Keratinocyte (primary cell): ENCODE results near the gene PLXNB2. TPM values are rescaled to one million over a fixed set of nuclear protein-coding genes. Genes with fewer than 3 reads are reported as not detected.

Experiments used
- DNase-seq: peaks from one replicate; pipeline ENCODE4 v3.0.0-alpha.2; 2011; ENCODE audit warnings: low read depth, missing footprints, low spot score
- FAIRE-seq: peaks from 2 replicates; lab custom pipeline; 2011; peaks lifted over from hg19 to GRCh38; lab: Jason Lieb, UNC
- H2AFZ ChIP-seq: 2 replicates; pipeline ENCODE4 v1.6.0; 2012; ENCODE audit warnings: low read length, control low read depth, inconsistent platforms; ENCODE audit not compliant: control insufficient read depth
- H3K27ac ChIP-seq: 2 replicates; pipeline ENCODE4 v1.5.1; 2011; ENCODE audit warnings: low read length; ENCODE audit not compliant: control insufficient read depth, insufficient read depth
- H3K27me3 ChIP-seq: 3 replicates; pipeline ENCODE4 v1.6.0; 2011; ENCODE audit warnings: low read length; ENCODE audit not compliant: control insufficient read depth, insufficient read depth; ENCODE audit errors: extremely low read depth
- H3K36me3 ChIP-seq, 2 experiments: 2 replicates in 1 of 2; 3 replicates in 1 of 2; pipeline ENCODE4 v1.5.1; 2011; ENCODE audit warnings: low read length in 2 of 2, mild to moderate bottlenecking in 1 of 2; ENCODE audit not compliant: control insufficient read depth in 2 of 2, insufficient read depth in 2 of 2; ENCODE audit errors: extremely low read depth in 1 of 2
- H3K4me1 ChIP-seq: 3 replicates; pipeline ENCODE4 v1.5.1; 2011; ENCODE audit warnings: low read length; ENCODE audit not compliant: control insufficient read depth, insufficient read depth; ENCODE audit errors: extremely low read depth
- H3K4me2 ChIP-seq: 3 replicates; pipeline ENCODE4 v1.6.0; 2011; ENCODE audit warnings: low read depth, low read length; ENCODE audit not compliant: control insufficient read depth, insufficient read depth; ENCODE audit errors: extremely low read depth
- H3K4me3 ChIP-seq, 3 experiments: fragments of 200-600 bp in 1 of 3; sonication (generic) in 1 of 3; 2 replicates in 2 of 3; 3 replicates in 1 of 3; pipeline ENCODE4 v1.5.1; 2011 to 2016; ENCODE audit warnings: low read length in 3 of 3, mild to moderate bottlenecking in 3 of 3, control low read depth in 2 of 3, inconsistent platforms in 1 of 3, low read depth in 1 of 3, mixed read lengths in 1 of 3, mixed run types in 1 of 3, moderate library complexity in 1 of 3; ENCODE audit not compliant: control insufficient read depth in 2 of 3, insufficient read depth in 2 of 3; ENCODE audit errors: extremely low read depth in 1 of 3
- H3K79me2 ChIP-seq: 2 replicates; pipeline ENCODE4 v1.6.0; 2012; ENCODE audit warnings: low read length; ENCODE audit not compliant: control insufficient read depth, insufficient read depth
- H3K9ac ChIP-seq: 3 replicates; pipeline ENCODE4 v1.6.0; 2011; ENCODE audit warnings: low read length; ENCODE audit not compliant: control insufficient read depth, insufficient read depth; ENCODE audit errors: extremely low read depth
- H3K9me1 ChIP-seq: 3 replicates; pipeline ENCODE4 v1.6.0; 2011; ENCODE audit warnings: low read length; ENCODE audit not compliant: control insufficient read depth, insufficient read depth; ENCODE audit errors: extremely low read depth
- H3K9me3 ChIP-seq: 2 replicates; pipeline ENCODE4 v1.5.1; 2012; ENCODE audit warnings: low read depth, low read length; ENCODE audit not compliant: control insufficient read depth
- H4K20me1 ChIP-seq: 3 replicates; pipeline ENCODE4 v1.6.0; 2011; ENCODE audit warnings: low read length; ENCODE audit not compliant: control insufficient read depth, insufficient read depth; ENCODE audit errors: extremely low read depth
- EZH2 ChIP-seq: IDR thresholded peaks from one replicate; pipeline ENCODE4 v1.6.1; 2012; ENCODE audit warnings: inconsistent platforms, mild to moderate bottlenecking, low read length, moderate library complexity
- dilution Hi-C: fragments of 300-500 bp; cut with MboI; formaldehyde crosslinking; loops from one replicate; pipeline ENCODE4 v1.7.0; 2020; ENCODE audit warnings: low sequenced_read_pairs; ENCODE audit not compliant: extremely low pct_ligation_motif_present
- polyA plus RNA-seq, 5 experiments: library from polyadenylated mRNA; depleted of rRNA in 3 of 5; stranded (reverse) in 3 of 5; stranded (forward) in 1 of 5; unstranded in 1 of 5; fragments of >200 nt; gene quantifications; 1 replicate in 1 of 5; 2 replicates in 3 of 5; 3 replicates in 1 of 5; pipeline versions ENCODE4 v1.2.1 to v1.2.3, GENCODE V29; 2011 to 2012; ENCODE audit warnings: missing spikeins in 2 of 5, low read depth in 1 of 5, low replicate concordance in 1 of 5
- TF ChIP-seq, protein P1 (sequence below), 3 experiments: IDR thresholded peaks in 1 of 3; conservative IDR thresholded peaks in 1 of 3; optimal IDR thresholded peaks in 1 of 3; 2 replicates in 2 of 3; 3 replicates in 1 of 3; pipeline versions ENCODE3 to v1.5.1; 2011; ENCODE audit warnings: low read length in 3 of 3, mild to moderate bottlenecking in 3 of 3, moderate library complexity in 2 of 3, control low read depth in 1 of 3, inconsistent platforms in 1 of 3; ENCODE audit not compliant: insufficient read depth in 2 of 3; ENCODE audit errors: extremely low read depth in 1 of 3

PLXNB2 gene
- polyA plus RNA-seq, 1 donor (not counting 4 experiments of a cell fraction or from before 2014, with no cell fraction given): 44.3 TPM

DNA sequence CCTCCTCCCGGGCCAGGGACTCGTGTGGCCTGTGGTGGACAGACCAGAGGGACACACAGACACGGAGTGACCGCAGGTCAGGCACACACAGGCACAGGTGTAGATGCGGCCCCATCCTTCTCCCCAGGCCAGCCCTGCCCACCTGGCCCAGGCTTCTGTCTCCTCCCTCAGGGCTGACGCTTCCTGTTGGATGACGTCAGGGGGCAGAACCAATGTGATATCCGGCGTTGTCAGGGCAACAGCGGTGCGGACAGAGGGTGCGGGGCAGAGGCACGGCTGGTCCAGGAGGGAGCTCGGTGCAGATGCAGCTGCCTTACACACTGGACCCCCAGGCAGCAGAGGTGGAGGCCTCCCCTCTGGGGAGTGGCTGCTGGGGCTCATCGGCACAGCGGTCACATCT is 59.7 kb downstream of the PLXNB2 start:
- Histone ChIP-seq H3K27ac (no peak overlapping the region), H3K4me1 (peaks cover 15% of the 10 kb centered on the region), H3K9me1 (no peaks in the 10 kb centered on the region), H3K79me2 (peaks cover 34% of the 10 kb centered on the region), H3K9me3 (no peaks in the 10 kb centered on the region), H4K20me1 (peaks cover 3% of the 10 kb centered on the region), H3K9ac (no peak overlapping the region), H2AFZ (no peak overlapping the region), H3K4me2 (no peak overlapping the region), H3K27me3 (no peaks in the 10 kb centered on the region), H3K36me3 (peaks cover 4 to 9% of the 10 kb centered on the region in 2 experiments), H3K4me3 (no peak overlapping the region)
- dilution Hi-C loops: no loop called here
- no peak for TF ChIP-seq EZH2
- TF ChIP-seq, protein P1, sequence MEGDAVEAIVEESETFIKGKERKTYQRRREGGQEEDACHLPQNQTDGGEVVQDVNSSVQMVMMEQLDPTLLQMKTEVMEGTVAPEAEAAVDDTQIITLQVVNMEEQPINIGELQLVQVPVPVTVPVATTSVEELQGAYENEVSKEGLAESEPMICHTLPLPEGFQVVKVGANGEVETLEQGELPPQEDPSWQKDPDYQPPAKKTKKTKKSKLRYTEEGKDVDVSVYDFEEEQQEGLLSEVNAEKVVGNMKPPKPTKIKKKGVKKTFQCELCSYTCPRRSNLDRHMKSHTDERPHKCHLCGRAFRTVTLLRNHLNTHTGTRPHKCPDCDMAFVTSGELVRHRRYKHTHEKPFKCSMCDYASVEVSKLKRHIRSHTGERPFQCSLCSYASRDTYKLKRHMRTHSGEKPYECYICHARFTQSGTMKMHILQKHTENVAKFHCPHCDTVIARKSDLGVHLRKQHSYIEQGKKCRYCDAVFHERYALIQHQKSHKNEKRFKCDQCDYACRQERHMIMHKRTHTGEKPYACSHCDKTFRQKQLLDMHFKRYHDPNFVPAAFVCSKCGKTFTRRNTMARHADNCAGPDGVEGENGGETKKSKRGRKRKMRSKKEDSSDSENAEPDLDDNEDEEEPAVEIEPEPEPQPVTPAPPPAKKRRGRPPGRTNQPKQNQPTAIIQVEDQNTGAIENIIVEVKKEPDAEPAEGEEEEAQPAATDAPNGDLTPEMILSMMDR (optimal IDR thresholded peaks at IDR 0.05 in 1 of 3, IDR thresholded peaks at IDR 0.05 in 1 of 3, conservative IDR thresholded peaks at IDR 0.05 in 1 of 3; ENCODE audit: extremely low read depth in 1 of 3, insufficient read depth in 2 of 3, low read length in 3 of 3): no peak
- FAIRE-seq (no peak), DNase-seq (no peak)

DNA sequence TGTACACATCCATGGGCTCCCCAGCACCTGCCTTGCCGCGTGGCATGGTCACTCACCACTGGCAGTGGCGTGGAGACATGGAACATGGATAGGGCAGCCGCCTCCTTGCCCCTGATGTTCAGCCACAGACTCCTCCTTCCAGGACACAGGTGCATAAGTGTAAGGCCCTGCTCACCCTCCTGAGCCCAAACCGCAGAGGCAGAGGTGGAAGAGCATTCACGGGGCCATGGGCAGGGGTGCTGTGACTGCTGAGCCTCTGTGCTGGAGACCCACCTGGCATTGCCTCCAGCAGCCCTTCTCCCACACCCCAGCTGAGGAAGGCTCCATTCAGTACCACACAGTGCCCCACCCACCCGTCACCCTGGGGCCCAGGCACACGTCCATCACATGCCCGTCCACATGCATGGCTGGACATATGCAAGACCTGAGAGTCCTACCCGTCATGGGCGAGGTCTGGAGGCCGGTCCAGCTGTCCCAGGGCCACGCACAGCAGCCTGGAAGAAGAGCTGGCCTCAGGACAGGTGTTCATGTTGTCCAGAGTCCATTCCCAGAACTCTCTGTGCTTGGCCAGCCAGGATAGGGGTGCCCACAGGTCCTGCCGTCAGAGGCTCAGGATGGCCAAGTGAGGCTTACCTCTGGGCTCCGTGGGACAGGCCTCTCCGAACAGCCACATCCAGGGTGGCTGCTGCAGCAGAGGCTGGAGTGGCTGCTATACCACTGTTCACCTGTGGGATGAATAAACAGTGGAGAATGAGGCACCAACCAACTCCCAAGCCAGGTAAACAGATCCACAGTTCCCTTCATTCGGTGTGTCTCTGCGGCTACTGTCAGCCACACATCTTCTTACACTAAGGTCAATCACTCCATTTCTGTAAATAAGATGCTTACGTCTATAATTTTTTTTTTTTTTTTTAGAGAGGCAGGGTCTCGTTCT is 60.9 kb downstream of the PLXNB2 start:
- TF ChIP-seq EZH2: no peak
- TF ChIP-seq, protein P1 (optimal IDR thresholded peaks at IDR 0.05 in 1 of 3, IDR thresholded peaks at IDR 0.05 in 1 of 3, conservative IDR thresholded peaks at IDR 0.05 in 1 of 3; ENCODE audit: extremely low read depth in 1 of 3, insufficient read depth in 2 of 3, low read length in 3 of 3): peak in 1 of 3 experiments; percentile 21
- Histone ChIP-seq H3K9me3 (no peaks in the 10 kb centered on the region), H3K4me2 (no peak overlapping the region), H3K9me1 (no peaks in the 10 kb centered on the region), H3K9ac (no peak overlapping the region), H3K79me2 (peaks cover 44% of the 10 kb centered on the region), H3K27me3 (no peaks in the 10 kb centered on the region), H3K4me1 (peaks cover 22% of the 10 kb centered on the region), H2AFZ (no peak overlapping the region), H4K20me1 (peaks cover 3% of the 10 kb centered on the region), H3K27ac (no peak overlapping the region), H3K36me3 (peaks cover 4 to 9% of the 10 kb centered on the region in 2 experiments), H3K4me3 (peak overlapping the region in 1 of 3 experiments; percentile 94)
- dilution Hi-C loops: no loop called here
- DNase-seq: no peak
- FAIRE-seq: no peak
